Measurements from ENCODE around the gene ARID5B. TPM values are rescaled to one million over a fixed set of nuclear protein-coding genes. Genes with fewer than 3 reads are reported as not detected.

The ARID5B gene
- total and polyA plus RNA-seq, 5 donors from 2014 or later, result 58.1 to 169 (median 64.0) TPM

GRCh38 chr10:61910894-61911293 is 9.4 kb downstream of the ARID5B start:
- peak overlapping the region; percentile 28 for H3K4me3 ChIP-seq (ENCODE audit: low read depth, low read length)
- no peaks in the 10 kb centered on the region for H3K9me3 ChIP-seq (ENCODE audit: control insufficient read depth in 2 of 2, low read length in 2 of 2)
- peaks cover 23% of the 10 kb centered on the region for H3K4me1 ChIP-seq (ENCODE audit: control insufficient read depth, insufficient read depth, low read length, poor library complexity, severe bottlenecking)
- peaks cover 0 to 2% (median 0%) of the 10 kb centered on the region in 7 donors for H3K9me3 Mint-ChIP-seq
- no peaks in the 10 kb centered on the region for H3K27me3 ChIP-seq (ENCODE audit: control insufficient read depth, insufficient read depth, low read length)
- peak overlapping the region in 1 of 3 donors; percentile 27 for H3K27ac Mint-ChIP-seq
- peaks cover 44% of the 10 kb centered on the region for H3K36me3 ChIP-seq (ENCODE audit: control insufficient read depth, insufficient read depth, low read length)
- DNase-seq (no peak), ATAC-seq (ENCODE audit: low read depth in 2 of 2) (no peak)
- H3K27ac ChIP-seq (ENCODE audit: insufficient read depth, low read length, poor library complexity, severe bottlenecking), result no peak overlapping the region
- H3K4me1 Mint-ChIP-seq, result peaks cover 44 to 84% (median 62%) of the 10 kb centered on the region in 4 donors
- H3K36me3 Mint-ChIP-seq, result peaks cover 53% of the 10 kb centered on the region
- H3K27me3 Mint-ChIP-seq, result no peaks in the 10 kb centered on the region
- H3K4me3 Mint-ChIP-seq, result peak overlapping the region in 2 of 4 donors; percentile 33 to 34

GRCh38 chr10:61911425-61911824 is 9.9 kb downstream of the ARID5B start:
- Histone ChIP-seq H3K27ac (ENCODE audit: insufficient read depth, low read length, poor library complexity, severe bottlenecking) (no peak overlapping the region), H3K9me3 (ENCODE audit: control insufficient read depth in 2 of 2, low read length in 2 of 2) (no peaks in the 10 kb centered on the region), H3K4me3 (ENCODE audit: low read depth, low read length) (peak overlapping the region; percentile 28), H3K36me3 (ENCODE audit: control insufficient read depth, insufficient read depth, low read length) (peaks cover 44% of the 10 kb centered on the region), H3K4me1 (ENCODE audit: control insufficient read depth, insufficient read depth, low read length, poor library complexity, severe bottlenecking) (peaks cover 23% of the 10 kb centered on the region), H3K27me3 (ENCODE audit: control insufficient read depth, insufficient read depth, low read length) (no peaks in the 10 kb centered on the region)
- Mint-ChIP-seq H3K27ac (peak overlapping the region in 1 of 3 donors; percentile 88), H3K4me1 (peaks cover 44 to 82% (median 59%) of the 10 kb centered on the region in 4 donors), H3K27me3 (no peaks in the 10 kb centered on the region), H3K4me3 (peak overlapping the region in 2 of 4 donors; percentile 29 to 73), H3K9me3 (peaks cover 0 to 2% (median 0%) of the 10 kb centered on the region in 7 donors), H3K36me3 (peaks cover 53% of the 10 kb centered on the region)
- no peak for DNase-seq
- ATAC-seq (ENCODE audit: low read depth in 2 of 2), result no peak

GRCh38 chr10:61912981-61913380 is 11.5 kb downstream of the ARID5B start:
- Mint-ChIP-seq H3K9me3 (peaks cover 0 to 6% (median 0%) of the 10 kb centered on the region in 7 donors), H3K4me3 (no peak overlapping the region), H3K27me3 (no peaks in the 10 kb centered on the region), H3K4me1 (peaks cover 37 to 81% (median 62%) of the 10 kb centered on the region in 4 donors), H3K27ac (no peak overlapping the region), H3K36me3 (peaks cover 62% of the 10 kb centered on the region)
- Histone ChIP-seq H3K9me3 (ENCODE audit: control insufficient read depth in 2 of 2, low read length in 2 of 2) (peaks cover 0 to 4% of the 10 kb centered on the region in 2 experiments), H3K4me3 (ENCODE audit: low read depth, low read length) (peak overlapping the region; percentile 7), H3K27me3 (ENCODE audit: control insufficient read depth, insufficient read depth, low read length) (no peaks in the 10 kb centered on the region), H3K27ac (ENCODE audit: insufficient read depth, low read length, poor library complexity, severe bottlenecking) (no peak overlapping the region), H3K36me3 (ENCODE audit: control insufficient read depth, insufficient read depth, low read length) (peaks cover 47% of the 10 kb centered on the region), H3K4me1 (ENCODE audit: control insufficient read depth, insufficient read depth, low read length, poor library complexity, severe bottlenecking) (peaks cover 14% of the 10 kb centered on the region)
- no peak for DNase-seq
- ATAC-seq (ENCODE audit: low read depth in 2 of 2), result no peak

GRCh38 chr10:61918140-61918539 is 16.6 kb downstream of the ARID5B start:
- Mint-ChIP-seq H3K36me3 (peaks cover 45% of the 10 kb centered on the region), H3K9me3 (peaks cover 0 to 9% (median 0%) of the 10 kb centered on the region in 7 donors), H3K27me3 (no peaks in the 10 kb centered on the region), H3K4me1 (peaks cover 21 to 85% (median 64%) of the 10 kb centered on the region in 4 donors), H3K4me3 (peak overlapping the region in 1 of 4 donors; percentile 70), H3K27ac (peak overlapping the region in 2 of 3 donors; percentile 65 to 77)
- Histone ChIP-seq H3K4me3 (ENCODE audit: low read depth, low read length) (no peak overlapping the region), H3K27me3 (ENCODE audit: control insufficient read depth, insufficient read depth, low read length) (no peaks in the 10 kb centered on the region), H3K27ac (ENCODE audit: insufficient read depth, low read length, poor library complexity, severe bottlenecking) (no peak overlapping the region), H3K4me1 (ENCODE audit: control insufficient read depth, insufficient read depth, low read length, poor library complexity, severe bottlenecking) (no peaks in the 10 kb centered on the region), H3K9me3 (ENCODE audit: control insufficient read depth in 2 of 2, low read length in 2 of 2) (peaks cover 0 to 5% of the 10 kb centered on the region in 2 experiments), H3K36me3 (ENCODE audit: control insufficient read depth, insufficient read depth, low read length) (peaks cover 38% of the 10 kb centered on the region)
- ATAC-seq (ENCODE audit: low read depth in 2 of 2), result no peak
- DNase-seq, result no peak

- peaks cover 48% of the 10 kb centered on the region for H3K36me3 Mint-ChIP-seq
Observed at GRCh38 chr10:61918989-61919388, 17.5 kb downstream of the ARID5B start.

GRCh38 chr10:61919646-61920215 is 18.2 kb downstream of the ARID5B start:
- Histone ChIP-seq H3K4me3 (ENCODE audit: low read depth, low read length) (no peak overlapping the region), H3K27ac (ENCODE audit: insufficient read depth, low read length, poor library complexity, severe bottlenecking) (no peak overlapping the region), H3K36me3 (ENCODE audit: control insufficient read depth, insufficient read depth, low read length) (peaks cover 39% of the 10 kb centered on the region), H3K4me1 (ENCODE audit: control insufficient read depth, insufficient read depth, low read length, poor library complexity, severe bottlenecking) (no peaks in the 10 kb centered on the region), H3K9me3 (ENCODE audit: control insufficient read depth in 2 of 2, low read length in 2 of 2) (peaks cover 0 to 5% of the 10 kb centered on the region in 2 experiments), H3K27me3 (ENCODE audit: control insufficient read depth, insufficient read depth, low read length) (no peaks in the 10 kb centered on the region)
- ATAC-seq (ENCODE audit: low read depth in 2 of 2) (no peak), DNase-seq (no peak)
- peak overlapping the region in 1 of 4 donors; percentile 83 for H3K4me3 Mint-ChIP-seq
- peaks cover 32 to 89% (median 66%) of the 10 kb centered on the region in 4 donors for H3K4me1 Mint-ChIP-seq
- peaks cover 49% of the 10 kb centered on the region for H3K36me3 Mint-ChIP-seq
- H3K9me3 Mint-ChIP-seq, result peaks cover 0 to 9% (median 0%) of the 10 kb centered on the region in 7 donors
- no peaks in the 10 kb centered on the region for H3K27me3 Mint-ChIP-seq
- peak overlapping the region in 2 of 3 donors; percentile 19 to 25 for H3K27ac Mint-ChIP-seq

More at GRCh38 chr10:61918989-61919388, 17.5 kb downstream of the ARID5B start:
- DNase-seq, result no peak
- H3K4me3 Mint-ChIP-seq, result peak overlapping the region in 1 of 4 donors; percentile 38
- Histone ChIP-seq H3K36me3 (ENCODE audit: control insufficient read depth, insufficient read depth, low read length) (peaks cover 42% of the 10 kb centered on the region), H3K9me3 (ENCODE audit: control insufficient read depth in 2 of 2, low read length in 2 of 2) (peaks cover 0 to 5% of the 10 kb centered on the region in 2 experiments), H3K4me3 (ENCODE audit: low read depth, low read length) (no peak overlapping the region), H3K27me3 (ENCODE audit: control insufficient read depth, insufficient read depth, low read length) (no peaks in the 10 kb centered on the region), H3K4me1 (ENCODE audit: control insufficient read depth, insufficient read depth, low read length, poor library complexity, severe bottlenecking) (no peaks in the 10 kb centered on the region), H3K27ac (ENCODE audit: insufficient read depth, low read length, poor library complexity, severe bottlenecking) (no peak overlapping the region)
- H3K9me3 Mint-ChIP-seq, result peaks cover 0 to 9% (median 0%) of the 10 kb centered on the region in 7 donors
- no peaks in the 10 kb centered on the region for H3K27me3 Mint-ChIP-seq
- H3K27ac Mint-ChIP-seq, result no peak overlapping the region
- peaks cover 25 to 86% (median 66%) of the 10 kb centered on the region in 4 donors for H3K4me1 Mint-ChIP-seq
- no peak for ATAC-seq (ENCODE audit: low read depth in 2 of 2)

GRCh38 chr10:61921143-61921542 is 19.6 kb downstream of the ARID5B start:
- DNase-seq (no peak), ATAC-seq (ENCODE audit: low read depth in 2 of 2) (no peak)
- Histone ChIP-seq H3K4me3 (ENCODE audit: low read depth, low read length) (no peak overlapping the region), H3K4me1 (ENCODE audit: control insufficient read depth, insufficient read depth, low read length, poor library complexity, severe bottlenecking) (no peaks in the 10 kb centered on the region), H3K36me3 (ENCODE audit: control insufficient read depth, insufficient read depth, low read length) (peaks cover 42% of the 10 kb centered on the region), H3K27me3 (ENCODE audit: control insufficient read depth, insufficient read depth, low read length) (no peaks in the 10 kb centered on the region), H3K27ac (ENCODE audit: insufficient read depth, low read length, poor library complexity, severe bottlenecking) (no peak overlapping the region), H3K9me3 (ENCODE audit: control insufficient read depth in 2 of 2, low read length in 2 of 2) (peaks cover 0 to 5% of the 10 kb centered on the region in 2 experiments)
- Mint-ChIP-seq H3K36me3 (peaks cover 51% of the 10 kb centered on the region), H3K4me3 (peak overlapping the region in 1 of 4 donors; percentile 2), H3K4me1 (peaks cover 32 to 88% (median 66%) of the 10 kb centered on the region in 4 donors), H3K27ac (peak overlapping the region; percentile 19 to 82 (median 71)), H3K9me3 (peaks cover 0 to 9% (median 1%) of the 10 kb centered on the region in 7 donors), H3K27me3 (no peaks in the 10 kb centered on the region)
